ENCODE data around the gene FABP3. TPM values are rescaled to one million over a fixed set of nuclear protein-coding genes. Genes with fewer than 3 reads are reported as not detected.

The FABP3 gene
- polyA plus RNA-seq, 2 of the 4 experiments (the other 2 are of a cell fraction): not detected

GRCh38 chr1:31408788-31409318 is 36.0 kb upstream of the FABP3 start:
- 65% methylated on average over 3 of the region's 5 CpGs for WGBS (ENCODE audit: missing lambda C conversion rate)
- ChIA-PET POLR2A (no interaction called here), CTCF (interaction anchor here (2.5 to 6.3 kb wide), 2 partner anchors 13 to 14 kb away, joined by 13 to 49 read pairs; no protein-coding TSS in a partner anchor)
- no peak for TF ChIP-seq RARB (CRISPR knock-in tag; IDR thresholded peaks at IDR 0.05)
- TF ChIP-seq SREBF2 (IDR thresholded peaks at IDR 0.05): no peak
- no peak for TF ChIP-seq GATA3 (IDR thresholded peaks at IDR 0.05; ENCODE audit: borderline replicate concordance)
- TF ChIP-seq CEBPB (IDR thresholded peaks at IDR 0.05): no peak
- TF ChIP-seq CHD2 (IDR thresholded peaks at IDR 0.05; ENCODE audit: low read length, partially characterized antibody): no peak
- TF ChIP-seq ZNF302 (CRISPR knock-in tag; IDR thresholded peaks at IDR 0.05): no peak
- no peak for TF ChIP-seq HDAC2 (IDR thresholded peaks at IDR 0.05)
- TF ChIP-seq FOSL2 (IDR thresholded peaks at IDR 0.05): no peak
- TF ChIP-seq FOSL2 (CRISPR knock-in tag; IDR thresholded peaks at IDR 0.05): no peak
- TF ChIP-seq RCOR1 (IDR thresholded peaks at IDR 0.05; ENCODE audit: low read depth, low read length): no peak
- DNase-seq (ENCODE audit: low read depth in 1 of 2, low spot score in 1 of 2) (no peak), ATAC-seq (no peak), FAIRE-seq (no peak)
- no peak overlapping the region for H3K27ac ChIP-seq
- H3K4me2 ChIP-seq: no peak overlapping the region
- no peaks in the 10 kb centered on the region for H3K9me3 ChIP-seq
- no peak overlapping the region for H3K4me3 ChIP-seq
- H3K4me1 ChIP-seq: peaks cover 3% of the 10 kb centered on the region; the same call in 1 of the 3 replicates

- no peaks in the 10 kb centered on the region for H3K9me3 ChIP-seq
- no peak for TF ChIP-seq PHF8 (IDR thresholded peaks at IDR 0.05; ENCODE audit: borderline replicate concordance, low read depth)
- TF ChIP-seq FOXS1 (CRISPR knock-in tag; IDR thresholded peaks at IDR 0.05): no peak
- no peak for TF ChIP-seq BCL3 (IDR thresholded peaks at IDR 0.05)
- TF ChIP-seq, protein P1, sequence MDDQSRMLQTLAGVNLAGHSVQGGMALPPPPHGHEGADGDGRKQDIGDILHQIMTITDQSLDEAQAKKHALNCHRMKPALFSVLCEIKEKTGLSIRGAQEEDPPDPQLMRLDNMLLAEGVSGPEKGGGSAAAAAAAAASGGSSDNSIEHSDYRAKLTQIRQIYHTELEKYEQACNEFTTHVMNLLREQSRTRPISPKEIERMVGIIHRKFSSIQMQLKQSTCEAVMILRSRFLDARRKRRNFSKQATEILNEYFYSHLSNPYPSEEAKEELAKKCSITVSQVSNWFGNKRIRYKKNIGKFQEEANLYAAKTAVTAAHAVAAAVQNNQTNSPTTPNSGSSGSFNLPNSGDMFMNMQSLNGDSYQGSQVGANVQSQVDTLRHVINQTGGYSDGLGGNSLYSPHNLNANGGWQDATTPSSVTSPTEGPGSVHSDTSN (IDR thresholded peaks at IDR 0.05): no peak
- no peak for TF ChIP-seq MAFK (IDR thresholded peaks at IDR 0.05; ENCODE audit: partially characterized antibody)
- no peak for TF ChIP-seq POLR2AphosphoS2 (conservative IDR thresholded peaks at IDR 0.05; ENCODE audit: low read length)
- TF ChIP-seq CBX8 (IDR thresholded peaks at IDR 0.05): no peak
- no peak for TF ChIP-seq HOXA7 (CRISPR knock-in tag; IDR thresholded peaks at IDR 0.05)
- no peak for TF ChIP-seq NPAS2 (CRISPR knock-in tag; IDR thresholded peaks at IDR 0.05; ENCODE audit: borderline replicate concordance)
- no peak for TF ChIP-seq HOXB13 (CRISPR knock-in tag; IDR thresholded peaks at IDR 0.05; ENCODE audit: low read depth)
- TF ChIP-seq CHD4 (IDR thresholded peaks at IDR 0.05; ENCODE audit: borderline replicate concordance): no peak
- TF ChIP-seq CEBPB (IDR thresholded peaks at IDR 0.05): no peak
- TF ChIP-seq NFE2L2 (conservative IDR thresholded peaks at IDR 0.05; ENCODE audit: low read length): no peak
- no peak for FAIRE-seq
- no peak overlapping the region for H3K27ac ChIP-seq
- H3K4me2 ChIP-seq: no peak overlapping the region
- 74% methylated on average over 15 of the region's 18 CpGs for WGBS (ENCODE audit: missing lambda C conversion rate)
- ChIA-PET POLR2A (no interaction called here), CTCF (interaction anchor here (1.1 to 1.7 kb wide), 3 partner anchors 14 to 142 kb away, joined by 3 to 8 read pairs (median 4); no protein-coding TSS in a partner anchor)
- no peaks in the 10 kb centered on the region for H3K4me1 ChIP-seq
- ATAC-seq: no peak
- DNase-seq (ENCODE audit: low read depth in 1 of 2, low spot score in 1 of 2): no peak
- no peak overlapping the region for H3K4me3 ChIP-seq
These were observed 34.3 kb upstream of the FABP3 start for GRCh38 chr1:31407029-31407626.

DNA sequence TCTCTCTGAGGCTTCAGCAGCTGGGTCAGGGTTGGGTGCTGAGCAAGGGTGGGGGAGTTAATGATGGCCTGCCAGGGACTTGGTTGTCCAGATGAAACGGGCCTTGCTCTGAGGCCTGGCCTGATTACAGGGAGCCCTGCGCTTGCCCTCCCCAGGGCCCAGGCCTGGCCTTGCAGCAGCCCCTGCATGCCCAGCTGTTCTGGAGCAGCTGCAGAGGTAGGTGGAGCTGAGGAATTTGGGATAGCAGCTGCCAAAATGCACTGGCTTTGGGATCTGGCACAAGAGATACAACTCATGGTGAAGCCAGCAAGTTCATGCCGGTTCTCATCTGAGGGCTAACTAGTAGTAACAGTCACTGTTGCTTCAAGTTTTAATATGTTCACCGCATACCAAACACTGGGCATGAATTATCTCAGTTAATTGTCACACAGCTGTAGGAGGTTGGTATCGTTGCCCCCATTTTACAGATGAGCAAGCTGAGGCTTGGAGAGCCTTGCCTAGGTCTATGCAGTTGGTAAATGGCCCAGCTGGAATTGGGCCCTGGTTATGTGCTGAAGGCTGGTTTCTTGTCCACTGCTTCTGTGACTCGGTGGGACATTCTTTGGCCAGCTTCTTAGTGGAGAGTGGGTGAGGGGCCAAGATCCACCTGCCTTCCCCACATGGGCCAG is 32.8 kb upstream of the FABP3 start:
- 84% methylated on average over 5 of the region's 6 CpGs for WGBS (ENCODE audit: missing lambda C conversion rate)
- H3K4me1 ChIP-seq: no peaks in the 10 kb centered on the region
- no peak overlapping the region for H3K4me2 ChIP-seq
- no peaks in the 10 kb centered on the region for H3K9me3 ChIP-seq
- ATAC-seq (no peak), DNase-seq (ENCODE audit: low read depth in 1 of 2, low spot score in 1 of 2) (no peak), FAIRE-seq (no peak)
- POLR2A ChIA-PET: no interaction called here
- H3K27ac ChIP-seq: no peak overlapping the region
- no peak overlapping the region for H3K4me3 ChIP-seq
- CTCF ChIA-PET: interaction anchor here (0.5 to 2.1 kb wide), 8 partner anchors 11 to 593 kb away, joined by 3 to 20 read pairs (median 4); no protein-coding TSS in a partner anchor
- TF ChIP-seq, protein P1 (IDR thresholded peaks at IDR 0.05): no peak
- TF ChIP-seq, protein P2, sequence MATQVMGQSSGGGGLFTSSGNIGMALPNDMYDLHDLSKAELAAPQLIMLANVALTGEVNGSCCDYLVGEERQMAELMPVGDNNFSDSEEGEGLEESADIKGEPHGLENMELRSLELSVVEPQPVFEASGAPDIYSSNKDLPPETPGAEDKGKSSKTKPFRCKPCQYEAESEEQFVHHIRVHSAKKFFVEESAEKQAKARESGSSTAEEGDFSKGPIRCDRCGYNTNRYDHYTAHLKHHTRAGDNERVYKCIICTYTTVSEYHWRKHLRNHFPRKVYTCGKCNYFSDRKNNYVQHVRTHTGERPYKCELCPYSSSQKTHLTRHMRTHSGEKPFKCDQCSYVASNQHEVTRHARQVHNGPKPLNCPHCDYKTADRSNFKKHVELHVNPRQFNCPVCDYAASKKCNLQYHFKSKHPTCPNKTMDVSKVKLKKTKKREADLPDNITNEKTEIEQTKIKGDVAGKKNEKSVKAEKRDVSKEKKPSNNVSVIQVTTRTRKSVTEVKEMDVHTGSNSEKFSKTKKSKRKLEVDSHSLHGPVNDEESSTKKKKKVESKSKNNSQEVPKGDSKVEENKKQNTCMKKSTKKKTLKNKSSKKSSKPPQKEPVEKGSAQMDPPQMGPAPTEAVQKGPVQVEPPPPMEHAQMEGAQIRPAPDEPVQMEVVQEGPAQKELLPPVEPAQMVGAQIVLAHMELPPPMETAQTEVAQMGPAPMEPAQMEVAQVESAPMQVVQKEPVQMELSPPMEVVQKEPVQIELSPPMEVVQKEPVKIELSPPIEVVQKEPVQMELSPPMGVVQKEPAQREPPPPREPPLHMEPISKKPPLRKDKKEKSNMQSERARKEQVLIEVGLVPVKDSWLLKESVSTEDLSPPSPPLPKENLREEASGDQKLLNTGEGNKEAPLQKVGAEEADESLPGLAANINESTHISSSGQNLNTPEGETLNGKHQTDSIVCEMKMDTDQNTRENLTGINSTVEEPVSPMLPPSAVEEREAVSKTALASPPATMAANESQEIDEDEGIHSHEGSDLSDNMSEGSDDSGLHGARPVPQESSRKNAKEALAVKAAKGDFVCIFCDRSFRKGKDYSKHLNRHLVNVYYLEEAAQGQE (IDR thresholded peaks at IDR 0.05): no peak
- TF ChIP-seq HOXB13 (CRISPR knock-in tag; IDR thresholded peaks at IDR 0.05; ENCODE audit: low read depth) (no peak), RARB (CRISPR knock-in tag; IDR thresholded peaks at IDR 0.05) (no peak), HEYL (CRISPR knock-in tag; IDR thresholded peaks at IDR 0.05) (no peak), ESRRA (IDR thresholded peaks at IDR 0.05; ENCODE audit: borderline replicate concordance, low read length) (no peak), NFE2L2 (conservative IDR thresholded peaks at IDR 0.05; ENCODE audit: low read length) (no peak), ZSCAN20 (CRISPR knock-in tag; IDR thresholded peaks at IDR 0.05) (no peak)

Data from A549 (cell line).